ENCODE measurements around the gene EHHADH.

EHHADH gene

DNA sequence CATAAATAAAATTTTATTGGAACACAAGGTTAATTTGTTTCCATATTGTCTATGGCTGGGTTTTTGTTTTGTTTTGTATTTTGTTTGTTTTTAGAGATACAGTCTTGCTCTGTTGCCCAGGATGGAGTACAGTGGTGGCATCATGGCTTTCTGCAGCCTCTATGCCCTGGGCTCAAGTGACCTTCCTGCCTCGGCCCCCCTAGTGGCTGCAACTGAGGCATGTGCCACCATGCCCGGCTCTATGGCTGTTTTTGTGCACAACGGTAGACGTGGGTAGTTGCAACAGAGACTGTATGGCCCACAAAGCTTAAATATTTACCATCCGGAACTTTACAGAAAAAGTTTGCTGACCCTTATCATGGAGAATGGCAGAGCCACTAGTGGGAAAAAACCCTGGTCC is 54.2 kb downstream of the EHHADH start (continued):
- TF ChIP-seq SCRT1 (tag by site-specific recombination; IDR thresholded peaks at IDR 0.05; ENCODE audit: borderline replicate concordance): no peak
- no peak for TF ChIP-seq ZNF394 (tag by site-specific recombination; IDR thresholded peaks at IDR 0.05; ENCODE audit: borderline replicate concordance)
- no peak for TF ChIP-seq ZBTB21 (tag by site-specific recombination; IDR thresholded peaks at IDR 0.05)
- TF ChIP-seq ZNF48 (tag by site-specific recombination; IDR thresholded peaks at IDR 0.05): no peak

DNA sequence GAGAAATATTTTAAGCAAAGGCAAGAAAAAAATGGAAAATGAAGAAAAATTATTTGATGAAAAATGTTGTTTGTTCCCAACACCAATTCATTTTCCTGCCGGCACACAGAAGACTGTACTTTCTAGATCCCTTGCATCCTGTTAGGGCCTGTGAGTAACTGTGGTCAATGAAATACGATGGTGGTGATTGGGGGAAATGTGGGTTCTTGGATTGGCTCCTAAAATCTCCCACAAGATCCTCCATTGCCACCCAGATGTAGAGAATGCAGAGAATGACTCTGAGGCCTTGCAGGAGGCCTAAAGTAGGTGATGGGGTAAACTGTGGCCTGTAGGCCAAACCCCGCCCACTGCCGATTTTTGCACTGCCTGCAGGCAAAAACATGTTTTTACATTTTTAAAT is 54.6 kb downstream of the EHHADH start:
- no peak overlapping the region for H3K4me3 ChIP-seq (ENCODE audit: low read depth, low read length)
- H3K27ac ChIP-seq (ENCODE audit: extremely low read depth, low read depth, low read length): no peak overlapping the region
- H3K4me1 ChIP-seq (ENCODE audit: control insufficient read depth, insufficient read depth, low read length): no peaks in the 10 kb centered on the region
- CTCF ChIA-PET: no interaction called here
- peaks cover 0 to 17% of the 10 kb centered on the region in 2 experiments; a peak in 1 of 3 replicates for H3K36me3 ChIP-seq (ENCODE audit: control insufficient read depth in 2 of 2, insufficient read depth in 1 of 2, low read length in 2 of 2)
- no peaks in the 10 kb centered on the region for H3K9me3 ChIP-seq (ENCODE audit: control insufficient read depth, insufficient read depth, low read depth, low read length)
- TF ChIP-seq, protein P1, sequence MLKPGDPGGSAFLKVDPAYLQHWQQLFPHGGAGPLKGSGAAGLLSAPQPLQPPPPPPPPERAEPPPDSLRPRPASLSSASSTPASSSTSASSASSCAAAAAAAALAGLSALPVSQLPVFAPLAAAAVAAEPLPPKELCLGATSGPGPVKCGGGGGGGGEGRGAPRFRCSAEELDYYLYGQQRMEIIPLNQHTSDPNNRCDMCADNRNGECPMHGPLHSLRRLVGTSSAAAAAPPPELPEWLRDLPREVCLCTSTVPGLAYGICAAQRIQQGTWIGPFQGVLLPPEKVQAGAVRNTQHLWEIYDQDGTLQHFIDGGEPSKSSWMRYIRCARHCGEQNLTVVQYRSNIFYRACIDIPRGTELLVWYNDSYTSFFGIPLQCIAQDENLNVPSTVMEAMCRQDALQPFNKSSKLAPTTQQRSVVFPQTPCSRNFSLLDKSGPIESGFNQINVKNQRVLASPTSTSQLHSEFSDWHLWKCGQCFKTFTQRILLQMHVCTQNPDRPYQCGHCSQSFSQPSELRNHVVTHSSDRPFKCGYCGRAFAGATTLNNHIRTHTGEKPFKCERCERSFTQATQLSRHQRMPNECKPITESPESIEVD (tag by site-specific recombination; IDR thresholded peaks at IDR 0.05): no peak
- TF ChIP-seq FEZF1 (tag by site-specific recombination; IDR thresholded peaks at IDR 0.05): no peak
- no peak for TF ChIP-seq ZNF350 (tag by site-specific recombination; IDR thresholded peaks at IDR 0.05)
- no peak for TF ChIP-seq ZNF510 (tag by site-specific recombination; IDR thresholded peaks at IDR 0.05; ENCODE audit: insufficient replicate concordance)
- no peak for TF ChIP-seq ZNF2 (tag by site-specific recombination; IDR thresholded peaks at IDR 0.05)
- no peak for TF ChIP-seq ZNF184 (tag by site-specific recombination; IDR thresholded peaks at IDR 0.05)
- TF ChIP-seq REPIN1 (tag by site-specific recombination; IDR thresholded peaks at IDR 0.05; ENCODE audit: low read depth): no peak
- no peak for TF ChIP-seq ZNF544 (tag by site-specific recombination; IDR thresholded peaks at IDR 0.05)
- TF ChIP-seq ZNF274 (IDR thresholded peaks at IDR 0.05; ENCODE audit: low read length): no peak
- no peak for TF ChIP-seq ZNF274 (tag by site-specific recombination; IDR thresholded peaks at IDR 0.05; ENCODE audit: borderline replicate concordance)
- no peak for TF ChIP-seq ZNF488 (tag by site-specific recombination; IDR thresholded peaks at IDR 0.05)
- TF ChIP-seq, protein P2, sequence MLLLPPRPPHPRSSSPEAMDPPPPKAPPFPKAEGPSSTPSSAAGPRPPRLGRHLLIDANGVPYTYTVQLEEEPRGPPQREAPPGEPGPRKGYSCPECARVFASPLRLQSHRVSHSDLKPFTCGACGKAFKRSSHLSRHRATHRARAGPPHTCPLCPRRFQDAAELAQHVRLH (tag by site-specific recombination; IDR thresholded peaks at IDR 0.05): no peak
- no peak for TF ChIP-seq ZNF157 (tag by site-specific recombination; IDR thresholded peaks at IDR 0.05)
- no peak for TF ChIP-seq SP3 (tag by site-specific recombination; IDR thresholded peaks at IDR 0.05)
- TF ChIP-seq, protein P3, sequence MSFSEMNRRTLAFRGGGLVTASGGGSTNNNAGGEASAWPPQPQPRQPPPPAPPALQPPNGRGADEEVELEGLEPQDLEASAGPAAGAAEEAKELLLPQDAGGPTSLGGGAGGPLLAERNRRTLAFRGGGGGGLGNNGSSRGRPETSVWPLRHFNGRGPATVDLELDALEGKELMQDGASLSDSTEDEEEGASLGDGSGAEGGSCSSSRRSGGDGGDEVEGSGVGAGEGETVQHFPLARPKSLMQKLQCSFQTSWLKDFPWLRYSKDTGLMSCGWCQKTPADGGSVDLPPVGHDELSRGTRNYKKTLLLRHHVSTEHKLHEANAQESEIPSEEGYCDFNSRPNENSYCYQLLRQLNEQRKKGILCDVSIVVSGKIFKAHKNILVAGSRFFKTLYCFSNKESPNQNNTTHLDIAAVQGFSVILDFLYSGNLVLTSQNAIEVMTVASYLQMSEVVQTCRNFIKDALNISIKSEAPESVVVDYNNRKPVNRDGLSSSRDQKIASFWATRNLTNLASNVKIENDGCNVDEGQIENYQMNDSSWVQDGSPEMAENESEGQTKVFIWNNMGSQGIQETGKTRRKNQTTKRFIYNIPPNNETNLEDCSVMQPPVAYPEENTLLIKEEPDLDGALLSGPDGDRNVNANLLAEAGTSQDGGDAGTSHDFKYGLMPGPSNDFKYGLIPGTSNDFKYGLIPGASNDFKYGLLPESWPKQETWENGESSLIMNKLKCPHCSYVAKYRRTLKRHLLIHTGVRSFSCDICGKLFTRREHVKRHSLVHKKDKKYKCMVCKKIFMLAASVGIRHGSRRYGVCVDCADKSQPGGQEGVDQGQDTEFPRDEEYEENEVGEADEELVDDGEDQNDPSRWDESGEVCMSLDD (tag by site-specific recombination; IDR thresholded peaks at IDR 0.05): no peak
- TF ChIP-seq ZNF132 (tag by site-specific recombination; IDR thresholded peaks at IDR 0.05; ENCODE audit: borderline replicate concordance): no peak
- no peak for TF ChIP-seq ZNF596 (tag by site-specific recombination; IDR thresholded peaks at IDR 0.05)
- no peak for TF ChIP-seq ZFP37 (tag by site-specific recombination; IDR thresholded peaks at IDR 0.05)
- TF ChIP-seq ZFP41 (tag by site-specific recombination; IDR thresholded peaks at IDR 0.05; ENCODE audit: borderline replicate concordance): no peak
- no peak for TF ChIP-seq KLF10 (tag by site-specific recombination; IDR thresholded peaks at IDR 0.05)
- POLR2A ChIA-PET: no interaction called here
